Mammary epithelial cell (primary cell): ENCODE results near the gene MAB21L4.

Experiments used
- CTCF ChIP-seq, 2 donors: IDR thresholded peaks in 1 of 2; conservative IDR thresholded peaks in 1 of 2; 2 replicates each; pipeline ENCODE4 v1.5.1; 2011 to 2012; ENCODE audit warnings: inconsistent platforms in 2 of 2, low read length in 2 of 2, mild to moderate bottlenecking in 2 of 2, control low read depth in 1 of 2, low read depth in 1 of 2; ENCODE audit not compliant: insufficient read depth in 1 of 2; ENCODE audit errors: extremely low read depth in 1 of 2
- EZH2 ChIP-seq: IDR thresholded peaks from 2 replicates; pipeline ENCODE4 v1.6.1; 2012; ENCODE audit warnings: low read length, inconsistent platforms, borderline replicate concordance

GRCh38 chr2:240892925-240893324 is 3.0 kb downstream of the MAB21L4 start:
- TF ChIP-seq CTCF (conservative IDR thresholded peaks at IDR 0.05 in 1 of 2, IDR thresholded peaks at IDR 0.05 in 1 of 2; ENCODE audit: extremely low read depth in 1 of 2, insufficient read depth in 1 of 2, low read depth in 1 of 2, low read length in 2 of 2) (no peak), EZH2 (no peak)
